H1 (cell line): ENCODE results near the gene CCNT2. TPM values are rescaled to one million over a fixed set of nuclear protein-coding genes. Genes with fewer than 3 reads are reported as not detected.
A peak's percentile ranks its signal among the peaks of the same experiment; 100 is the strongest.

Experiments
- CTCF ChIA-PET: fragments of 300-600 bp; sonication (Branson Sonifier 250); formaldehyde crosslinking; loops from one replicate; lab custom pipeline; 2021; ENCODE audit not compliant: partially characterized antibody; lab: Charles Lee
- POLR2A ChIA-PET: fragments of 300-600 bp; sonication (Branson Sonifier 250); formaldehyde crosslinking; loops from one replicate; lab custom pipeline; 2021; ENCODE audit warnings: inconsistent platforms; ENCODE audit not compliant: partially characterized antibody; lab: Charles Lee
- DNase-seq, 2 experiments: peaks; one replicate each; pipeline versions ENCODE4 v3.0.0 to v3.0.0-alpha.2; 2010 to 2022; ENCODE audit warnings: low spot score in 2 of 2, low read depth in 1 of 2, mixed read lengths in 1 of 2
- FAIRE-seq: peaks from 2 replicates; lab custom pipeline; 2011; peaks lifted over from hg19 to GRCh38; lab: Jason Lieb, UNC
- H2AFZ ChIP-seq: 2 replicates; pipeline ENCODE4 v1.8.1; 2012; ENCODE audit warnings: low read length, inconsistent platforms
- H2AK5ac ChIP-seq: 2 replicates; pipeline ENCODE4 v1.6.1; 2013; ENCODE audit warnings: low read depth, low read length
- H2BK120ac ChIP-seq: replicated peaks from 2 replicates; pipeline ENCODE3; 2013; ENCODE audit warnings: low read depth, low read length, inconsistent platforms
- H2BK12ac ChIP-seq: 2 replicates; pipeline ENCODE4 v1.6.1; 2013; ENCODE audit warnings: low read depth, low read length
- H2BK15ac ChIP-seq: 2 replicates; pipeline ENCODE4 v1.6.1; 2013; ENCODE audit warnings: low read length
- H2BK20ac ChIP-seq: 2 replicates; pipeline ENCODE4 v1.6.1; 2013; ENCODE audit warnings: low read length
- H2BK5ac ChIP-seq: 2 replicates; pipeline ENCODE4 v1.6.1; 2013; ENCODE audit warnings: low read depth, low read length
- H3K14ac ChIP-seq: 2 replicates; pipeline ENCODE4 v1.6.1; 2013; ENCODE audit warnings: inconsistent platforms; ENCODE audit not compliant: insufficient read length
- H3K18ac ChIP-seq: 2 replicates; pipeline ENCODE4 v1.6.1; 2013; ENCODE audit warnings: low read length; ENCODE audit errors: extremely low read depth
- H3K23ac ChIP-seq: 2 replicates; pipeline ENCODE4 v1.6.1; 2013; ENCODE audit warnings: inconsistent platforms; ENCODE audit not compliant: insufficient read length
- H3K23me2 ChIP-seq: 2 replicates; pipeline ENCODE4 v1.6.1; 2013; ENCODE audit warnings: low read depth, low read length
- H3K27ac ChIP-seq: 2 replicates; pipeline ENCODE4 v1.6.1; 2011; ENCODE audit warnings: low read depth, low read length, inconsistent platforms
- H3K27me3 ChIP-seq, 4 experiments: replicated peaks in 1 of 4; 1 replicate in 1 of 4; 2 replicates in 3 of 4; pipeline versions ENCODE4 v1.6.1 to v1.8.1; 2011 to 2013; ENCODE audit warnings: low read length in 3 of 4, mild to moderate bottlenecking in 3 of 4, inconsistent platforms in 2 of 4, mixed read lengths in 2 of 4, moderate library complexity in 1 of 4; ENCODE audit not compliant: control insufficient read depth in 3 of 4, insufficient read depth in 3 of 4; ENCODE audit errors: extremely low read depth in 1 of 4
- H3K36me3 ChIP-seq, 4 experiments: 2 replicates each; pipeline versions ENCODE4 v1.6.1 to v1.8.1; 2011 to 2013; ENCODE audit warnings: mild to moderate bottlenecking in 4 of 4, low read length in 3 of 4, moderate library complexity in 2 of 4, control low read depth in 1 of 4, inconsistent platforms in 1 of 4; ENCODE audit not compliant: insufficient read depth in 4 of 4, control insufficient read depth in 2 of 4
- H3K4ac ChIP-seq: replicated peaks from 2 replicates; pipeline ENCODE3; 2013; ENCODE audit warnings: low read length, low read depth, mixed read lengths, inconsistent platforms; ENCODE audit not compliant: insufficient read length
- H3K4me1 ChIP-seq, 4 experiments: replicated peaks in 1 of 4; 1 replicate in 1 of 4; 2 replicates in 3 of 4; pipeline versions ENCODE4 v1.6.1 to v1.8.1; 2011 to 2013; ENCODE audit warnings: low read length in 3 of 4, inconsistent platforms in 2 of 4, mixed read lengths in 1 of 4; ENCODE audit not compliant: insufficient read depth in 4 of 4, control insufficient read depth in 3 of 4
- H3K4me2 ChIP-seq, 2 experiments: 2 replicates each; pipeline versions ENCODE4 v1.6.1 to v1.8.1; 2011 to 2013; ENCODE audit warnings: low read depth in 2 of 2, low read length in 2 of 2, control low read depth in 1 of 2, inconsistent platforms in 1 of 2, mild to moderate bottlenecking in 1 of 2; ENCODE audit not compliant: insufficient read depth in 1 of 2
- H3K4me3 ChIP-seq, 4 experiments: fragments of 200-600, 300-600 bp in 1 of 4; sonication (generic), shearing (Covaris generic), sonication (Bioruptor Twin) in 1 of 4; 2 replicates each; pipeline versions ENCODE4 v1.5.1 to v1.8.1; 2011 to 2016; ENCODE audit warnings: low read length in 4 of 4, low read depth in 3 of 4, control low read depth in 2 of 4, inconsistent platforms in 2 of 4, mild to moderate bottlenecking in 2 of 4, mixed read lengths in 1 of 4, moderate library complexity in 1 of 4; ENCODE audit not compliant: insufficient read depth in 2 of 4; ENCODE audit errors: extremely low read depth in 1 of 4
- H3K56ac ChIP-seq: replicated peaks from 2 replicates; pipeline ENCODE3; 2013; ENCODE audit warnings: low read depth, mild to moderate bottlenecking, mixed read lengths, low read length, inconsistent platforms; ENCODE audit not compliant: insufficient read length
- H3K79me1 ChIP-seq: 2 replicates; pipeline ENCODE4 v1.6.1; 2013; ENCODE audit warnings: low read depth, low read length, control low read depth
- H3K79me2 ChIP-seq, 2 experiments: 2 replicates each; pipeline versions ENCODE4 v1.6.1 to v1.8.1; 2012 to 2013; ENCODE audit warnings: low read length in 2 of 2, mild to moderate bottlenecking in 2 of 2, inconsistent platforms in 1 of 2; ENCODE audit not compliant: insufficient read depth in 2 of 2, control insufficient read depth in 1 of 2
- H3K9ac ChIP-seq, 4 experiments: replicated peaks in 1 of 4; 1 replicate in 1 of 4; 2 replicates in 3 of 4; pipeline versions ENCODE4 v1.6.1 to v1.8.1; 2011 to 2013; ENCODE audit warnings: low read depth in 3 of 4, low read length in 3 of 4, control low read depth in 2 of 4, mild to moderate bottlenecking in 2 of 4, moderate library complexity in 2 of 4, inconsistent platforms in 1 of 4; ENCODE audit errors: extremely low read depth in 1 of 4
- H3K9me3 ChIP-seq, 2 experiments: 2 replicates each; pipeline versions ENCODE4 v1.6.1 to v1.8.1; 2012 to 2013; ENCODE audit warnings: mild to moderate bottlenecking in 2 of 2, moderate library complexity in 2 of 2, control low read depth in 1 of 2, inconsistent platforms in 1 of 2, low read depth in 1 of 2, low read length in 1 of 2, mixed read lengths in 1 of 2; ENCODE audit not compliant: insufficient read depth in 2 of 2
- H4K20me1 ChIP-seq, 2 experiments: replicated peaks in 1 of 2; 2 replicates each; pipeline versions ENCODE3 to v1.8.1; 2011 to 2013; ENCODE audit warnings: inconsistent platforms in 2 of 2, low read length in 2 of 2, mild to moderate bottlenecking in 1 of 2; ENCODE audit not compliant: insufficient read depth in 2 of 2, control insufficient read depth in 1 of 2
- H4K5ac ChIP-seq: 2 replicates; pipeline ENCODE4 v1.6.1; 2013; ENCODE audit warnings: low read length, low read depth, mixed read lengths, inconsistent platforms; ENCODE audit not compliant: insufficient read length
- H4K8ac ChIP-seq: 2 replicates; pipeline ENCODE4 v1.8.0; 2013; ENCODE audit warnings: mild to moderate bottlenecking, moderate library complexity, low read length, inconsistent platforms; ENCODE audit not compliant: insufficient read depth; ENCODE audit errors: extremely low read depth
- H4K91ac ChIP-seq: replicated peaks from 2 replicates; pipeline ENCODE3; 2013; ENCODE audit warnings: low read length, mixed read lengths, inconsistent platforms; ENCODE audit not compliant: insufficient read length
- RAD21 ChIP-seq, 2 experiments: IDR thresholded peaks in 1 of 2; conservative IDR thresholded peaks in 1 of 2; 2 replicates each; pipeline ENCODE4 v1.6.1; 2011; ENCODE audit warnings: low read depth in 2 of 2, low read length in 2 of 2, improper control_type of control experiment in 1 of 2, inconsistent platforms in 1 of 2, mild to moderate bottlenecking in 1 of 2, moderate library complexity in 1 of 2
- YY1 ChIP-seq: IDR thresholded peaks from 2 replicates; pipeline ENCODE4 v1.6.1; 2011; ENCODE audit warnings: low read depth, mild to moderate bottlenecking, low read length
- polyA plus RNA-seq, 7 experiments: library from polyadenylated mRNA; depleted of rRNA in 3 of 7; stranded (reverse) in 5 of 7; unstranded in 2 of 7; fragments of >200 nt in 5 of 7; fragments of 200-250 nt in 2 of 7; gene quantifications; 1 replicate in 5 of 7; 2 replicates in 1 of 7; 4 replicates in 1 of 7; pipeline versions ENCODE4 v1.2.1 to v1.2.3, GENCODE V29; 2011 to 2013; ENCODE audit warnings: missing spikeins in 2 of 7, mixed read lengths in 2 of 7
- total RNA-seq: library from RNA; stranded (reverse); fragmentation: NEBNext Ultra II Directional; extraction: Animal tissue kit (Norgen Biotek cat#: 25700); gene quantifications from 2 replicates; pipeline ENCODE4 v1.2.1, GENCODE V29; 2021
- TF ChIP-seq, protein P1 (sequence below), 3 experiments: IDR thresholded peaks; 1 replicate in 2 of 3; 2 replicates in 1 of 3; pipeline versions ENCODE4 v1.5.1 to v1.6.1; 2011; ENCODE audit warnings: low read length in 3 of 3, mild to moderate bottlenecking in 3 of 3, inconsistent platforms in 2 of 3, low read depth in 1 of 3, moderate library complexity in 1 of 3; ENCODE audit not compliant: insufficient read depth in 1 of 3; ENCODE audit errors: control extremely low read depth in 1 of 3

CCNT2 gene
- total and polyA plus RNA-seq, 2 of the 8 experiments (the other 6 are each of a cell fraction or from before 2014, with no cell fraction given): 13.0 to 39.7 TPM

DNA sequence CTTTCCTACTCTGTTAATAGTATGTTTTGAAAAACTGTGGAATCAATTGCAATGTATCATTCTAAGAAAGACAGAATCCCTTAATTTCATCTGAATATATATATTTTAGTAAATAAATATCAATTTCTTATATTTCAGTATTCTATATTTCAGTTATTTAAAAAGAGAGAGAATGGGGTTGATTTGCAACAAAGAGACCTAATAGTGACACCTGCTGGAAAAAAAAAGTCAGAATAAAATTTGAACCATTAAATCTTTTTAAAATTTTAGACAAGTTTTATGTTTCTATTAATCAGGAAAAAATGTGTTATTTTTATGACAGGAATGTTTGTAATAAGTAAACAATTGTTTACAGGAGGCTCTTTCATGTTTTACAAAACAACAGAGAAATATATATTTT, 20.7 kb upstream of the CCNT2 start:
- no peak for FAIRE-seq

More for the DNA sequence above, 20.7 kb upstream of the CCNT2 start:
- H2BK15ac ChIP-seq: no peak overlapping the region
- no peak overlapping the region for H2BK20ac ChIP-seq
- no peak overlapping the region for H4K5ac ChIP-seq
- H3K9ac ChIP-seq: no peak overlapping the region
- no peak overlapping the region for H3K4ac ChIP-seq
- H3K56ac ChIP-seq: no peak overlapping the region
- H3K4me3 ChIP-seq: no peak overlapping the region
- no peak overlapping the region for H3K23ac ChIP-seq
- no peak overlapping the region for H3K27ac ChIP-seq
- H3K18ac ChIP-seq: no peak overlapping the region
- H3K79me2 ChIP-seq: no peaks in the 10 kb centered on the region
- no peak overlapping the region for H2AK5ac ChIP-seq
- no peak overlapping the region for H3K4me2 ChIP-seq
- H3K14ac ChIP-seq: no peak overlapping the region
- no peaks in the 10 kb centered on the region for H3K36me3 ChIP-seq
- no peaks in the 10 kb centered on the region for H3K9me3 ChIP-seq
- no peaks in the 10 kb centered on the region for H3K4me1 ChIP-seq
- no peaks in the 10 kb centered on the region for H4K20me1 ChIP-seq
- DNase-seq: no peak
- POLR2A ChIA-PET: interaction anchor here (0.6 to 1.4 kb wide), 2 partner anchors 11 to 20 kb away, joined by 3 to 4 read pairs; no protein-coding TSS in a partner anchor
- no peaks in the 10 kb centered on the region for H3K27me3 ChIP-seq
- no peak overlapping the region for H2AFZ ChIP-seq
- H2BK120ac ChIP-seq: no peak overlapping the region
- H4K91ac ChIP-seq: no peak overlapping the region
- H2BK5ac ChIP-seq: no peak overlapping the region
- no peaks in the 10 kb centered on the region for H3K23me2 ChIP-seq
- no peaks in the 10 kb centered on the region for H3K79me1 ChIP-seq
- H4K8ac ChIP-seq: no peak overlapping the region
- H2BK12ac ChIP-seq: no peak overlapping the region
- TF ChIP-seq, protein P1, sequence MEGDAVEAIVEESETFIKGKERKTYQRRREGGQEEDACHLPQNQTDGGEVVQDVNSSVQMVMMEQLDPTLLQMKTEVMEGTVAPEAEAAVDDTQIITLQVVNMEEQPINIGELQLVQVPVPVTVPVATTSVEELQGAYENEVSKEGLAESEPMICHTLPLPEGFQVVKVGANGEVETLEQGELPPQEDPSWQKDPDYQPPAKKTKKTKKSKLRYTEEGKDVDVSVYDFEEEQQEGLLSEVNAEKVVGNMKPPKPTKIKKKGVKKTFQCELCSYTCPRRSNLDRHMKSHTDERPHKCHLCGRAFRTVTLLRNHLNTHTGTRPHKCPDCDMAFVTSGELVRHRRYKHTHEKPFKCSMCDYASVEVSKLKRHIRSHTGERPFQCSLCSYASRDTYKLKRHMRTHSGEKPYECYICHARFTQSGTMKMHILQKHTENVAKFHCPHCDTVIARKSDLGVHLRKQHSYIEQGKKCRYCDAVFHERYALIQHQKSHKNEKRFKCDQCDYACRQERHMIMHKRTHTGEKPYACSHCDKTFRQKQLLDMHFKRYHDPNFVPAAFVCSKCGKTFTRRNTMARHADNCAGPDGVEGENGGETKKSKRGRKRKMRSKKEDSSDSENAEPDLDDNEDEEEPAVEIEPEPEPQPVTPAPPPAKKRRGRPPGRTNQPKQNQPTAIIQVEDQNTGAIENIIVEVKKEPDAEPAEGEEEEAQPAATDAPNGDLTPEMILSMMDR (IDR thresholded peaks at IDR 0.05; ENCODE audit: control extremely low read depth in 1 of 3, insufficient read depth in 1 of 3, low read depth in 1 of 3, low read length in 3 of 3): peak in 1 of 3 experiments; percentile 17; a peak in 1 of 4 replicates
- no peak for TF ChIP-seq YY1
- peak in 1 of 2 experiments; percentile 46; a peak in 3 of 4 replicates for TF ChIP-seq RAD21 (IDR thresholded peaks at IDR 0.05 in 1 of 2, conservative IDR thresholded peaks at IDR 0.05 in 1 of 2; ENCODE audit: low read depth in 2 of 2, low read length in 2 of 2)
- TF ChIP-seq, all 59 proteins: peak for 2
- CTCF ChIA-PET: interaction anchor here (0.7 to 1.8 kb wide), 14 partner anchors 13 to 447 kb away, joined by 3 to 8 read pairs (median 4); no protein-coding TSS in a partner anchor
